K562 treated with DMSO at 1 percent for 24 hours (cell line): ENCODE measurements around the gene NAB1. TPM values are rescaled to one million over a fixed set of nuclear protein-coding genes. Genes with fewer than 3 reads are reported as not detected.

ENCODE experiments used
- total RNA-seq: library from RNA; unstranded; fragments of 300-600 nt; gene quantifications from 2 replicates; pipeline ENCODE4 v1.2.3, GENCODE V29; 2022; ENCODE audit warnings: low read depth; ENCODE audit not compliant: insufficient read depth

The NAB1 gene
- total RNA-seq, result 10.2 and 12.2 TPM in 2 replicates

DNA sequence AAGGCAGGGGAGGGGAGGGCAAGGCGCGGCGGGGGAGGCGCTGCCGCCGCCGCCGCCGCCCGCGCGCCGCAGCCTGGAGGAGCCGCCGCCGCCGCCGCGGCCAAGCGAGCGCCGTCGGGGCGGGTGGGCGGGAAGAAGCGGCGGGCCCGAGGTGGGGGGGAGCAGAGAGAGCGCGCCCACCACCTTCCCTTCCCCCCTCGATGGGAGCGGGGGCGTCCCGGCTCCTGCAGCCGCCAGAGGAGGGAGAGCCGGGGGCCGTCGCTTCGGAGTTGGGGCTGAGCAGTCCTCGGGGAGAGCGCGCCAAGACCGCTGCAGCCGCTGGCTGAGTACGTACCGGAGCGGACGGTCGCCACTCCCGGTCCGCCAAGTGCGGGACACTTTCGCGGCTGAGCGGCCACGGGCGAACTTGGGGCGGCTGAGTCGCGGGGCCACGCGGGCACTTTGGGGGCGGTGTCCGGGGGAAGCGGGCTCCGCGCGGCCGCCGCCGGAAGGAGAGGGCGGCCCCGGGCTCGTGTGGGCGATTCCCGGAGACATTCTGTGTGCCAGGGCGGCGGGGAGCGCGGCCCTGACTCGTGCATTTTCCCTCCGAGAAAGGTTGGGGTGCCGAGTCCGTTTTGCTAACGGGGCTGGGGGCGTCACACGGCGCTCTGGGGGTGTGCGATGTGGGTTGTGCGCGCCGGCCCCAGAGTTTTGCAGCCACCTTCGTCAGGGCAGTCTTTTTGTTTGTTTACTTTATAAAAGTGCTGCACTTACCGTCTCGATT lies at the start of gene NAB1:
TSS of gene NAB1 (plus strand) at position 49 of the 763 bp plus-strand sequence. CDS start 10,094 bp downstream, outside the sequence.

Other genes with a start within 250 kb of the NAB1 start
- gene MFSD6, start 240.7 kb upstream of the NAB1 start, total RNA-seq, result 11.9 TPM in 2 replicates
- 1.7 and 2.2 TPM in 2 replicates for gene NEMP2, start 114.4 kb upstream of the NAB1 start, total RNA-seq
- 18.9 and 23.8 TPM in 2 replicates for gene GLS, start 231.7 kb downstream of the NAB1 start, total RNA-seq